Colonic mucosa (tissue), 4 donors: ENCODE measurements around the gene NUBPL. TPM values are rescaled to one million over a fixed set of nuclear protein-coding genes. Genes with fewer than 3 reads are reported as not detected.

Experiments
- DNase-seq: peaks from one replicate; pipeline ENCODE4 v3.0.0-alpha.2; 2020
- H3K27ac ChIP-seq: fragments of 200-600 bp; one replicate; pipeline ENCODE4 v1.8.0; 2021
- H3K27me3 ChIP-seq: fragments of 200-600 bp; one replicate; pipeline ENCODE4 v1.8.0; 2021
- H3K36me3 ChIP-seq: fragments of 200-600 bp; one replicate; pipeline ENCODE4 v1.8.0; 2021
- H3K4me1 ChIP-seq: fragments of 200-600 bp; one replicate; pipeline ENCODE4 v1.8.0; 2021; ENCODE audit warnings: mild to moderate bottlenecking
- H3K4me3 ChIP-seq: fragments of 200-600 bp; one replicate; pipeline ENCODE4 v1.8.0; 2021
- H3K9ac ChIP-seq, 2 donors: one replicate each; pipeline ENCODE4 v1.7.0; 2013; ENCODE audit warnings: control low read depth in 2 of 2, low read depth in 2 of 2, low read length in 2 of 2
- H3K9me3 ChIP-seq: fragments of 200-600 bp; one replicate; pipeline ENCODE4 v1.8.0; 2021
- intact Hi-C: fragments of 100-400 bp; cut with DNase I; formaldehyde crosslinking; loops from one replicate; pipeline ENCODE4 v1.14.1; 2022
- total RNA-seq, 2 donors: library from RNA; stranded (reverse); fragmentation: NEBNext Ultra II Directional in 1 of 2; extraction: Animal tissue kit (Norgen Biotek cat#: 25700) in 1 of 2; gene quantifications; one replicate each; pipeline ENCODE4 v1.2.1, GENCODE V29; 2021
- TF ChIP-seq, protein P1 (sequence below): fragments of 200-600 bp; IDR thresholded peaks from one replicate; pipeline ENCODE4 v1.8.0; 2022; ENCODE audit warnings: antibody characterized with exemption, mild to moderate bottlenecking
- donor health status: healthy.
- donor health status: DM: no; HTN: no; CAD: no.
- donor health status: DM: no; HTN: no; CAD: no.

The NUBPL gene
- total RNA-seq, 2 donors from 2014 or later = 13.3 to 14.0 TPM

- Histone ChIP-seq H3K36me3 (no peaks in the 10 kb centered on the region), H3K27me3 (no peaks in the 10 kb centered on the region), H3K4me3 (no peak overlapping the region), H3K4me1 (no peaks in the 10 kb centered on the region), H3K9ac (no peak overlapping the region), H3K27ac (no peak overlapping the region), H3K9me3 (no peaks in the 10 kb centered on the region)
- TF ChIP-seq, protein P1, sequence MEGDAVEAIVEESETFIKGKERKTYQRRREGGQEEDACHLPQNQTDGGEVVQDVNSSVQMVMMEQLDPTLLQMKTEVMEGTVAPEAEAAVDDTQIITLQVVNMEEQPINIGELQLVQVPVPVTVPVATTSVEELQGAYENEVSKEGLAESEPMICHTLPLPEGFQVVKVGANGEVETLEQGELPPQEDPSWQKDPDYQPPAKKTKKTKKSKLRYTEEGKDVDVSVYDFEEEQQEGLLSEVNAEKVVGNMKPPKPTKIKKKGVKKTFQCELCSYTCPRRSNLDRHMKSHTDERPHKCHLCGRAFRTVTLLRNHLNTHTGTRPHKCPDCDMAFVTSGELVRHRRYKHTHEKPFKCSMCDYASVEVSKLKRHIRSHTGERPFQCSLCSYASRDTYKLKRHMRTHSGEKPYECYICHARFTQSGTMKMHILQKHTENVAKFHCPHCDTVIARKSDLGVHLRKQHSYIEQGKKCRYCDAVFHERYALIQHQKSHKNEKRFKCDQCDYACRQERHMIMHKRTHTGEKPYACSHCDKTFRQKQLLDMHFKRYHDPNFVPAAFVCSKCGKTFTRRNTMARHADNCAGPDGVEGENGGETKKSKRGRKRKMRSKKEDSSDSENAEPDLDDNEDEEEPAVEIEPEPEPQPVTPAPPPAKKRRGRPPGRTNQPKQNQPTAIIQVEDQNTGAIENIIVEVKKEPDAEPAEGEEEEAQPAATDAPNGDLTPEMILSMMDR = no peak
- intact Hi-C loops = no loop called here
- DNase-seq = no peak
Observed at GRCh38 chr14:31827325-31827724, 266.1 kb downstream of the NUBPL start.

DNA sequence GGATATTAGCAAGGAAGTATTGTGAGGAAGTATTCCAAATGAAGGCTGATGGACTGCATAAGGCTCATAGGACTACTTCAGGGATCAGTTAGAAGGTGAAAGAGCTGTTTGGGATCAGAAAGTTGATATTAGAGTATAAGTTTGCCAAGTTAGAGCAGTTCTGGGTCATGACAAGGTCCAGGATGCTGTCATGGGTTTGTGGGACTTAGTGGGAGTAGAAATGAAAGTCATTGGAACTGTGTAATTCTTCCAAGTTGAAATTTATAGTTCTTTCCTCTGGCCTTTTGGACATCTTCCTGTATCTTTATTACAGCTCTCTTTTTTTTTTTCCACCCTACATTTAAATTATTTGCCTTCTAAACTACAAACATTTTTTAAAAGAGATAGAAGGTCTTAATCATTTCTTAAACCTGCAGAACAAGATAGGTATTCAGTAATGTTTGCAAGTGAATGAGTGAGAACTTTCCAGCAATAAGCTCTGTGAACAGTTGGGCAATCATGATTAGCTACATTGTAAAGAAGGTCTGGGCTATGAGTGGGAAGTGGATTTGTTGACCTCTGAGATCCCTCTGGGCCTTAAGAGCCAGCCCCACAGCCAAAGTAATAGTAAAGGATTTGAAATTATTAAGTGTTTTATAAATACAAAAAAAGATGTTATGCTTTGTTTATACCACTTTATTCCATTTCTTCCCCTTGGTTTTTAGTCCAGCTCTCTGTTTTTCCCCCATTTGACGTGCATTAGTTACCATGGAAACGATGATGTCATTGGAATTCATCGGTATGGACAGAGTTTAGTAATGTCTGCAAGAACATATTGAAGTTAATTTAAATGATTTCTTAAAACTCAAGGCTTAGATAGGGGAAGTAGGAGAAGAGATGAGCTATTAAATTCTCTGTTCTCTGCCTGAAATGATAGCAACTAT is 268.0 kb downstream of the NUBPL start:
- intact Hi-C loops = no loop called here
- Histone ChIP-seq H3K4me3 (no peak overlapping the region), H3K4me1 (no peaks in the 10 kb centered on the region), H3K27me3 (no peaks in the 10 kb centered on the region), H3K36me3 (no peaks in the 10 kb centered on the region), H3K27ac (no peak overlapping the region), H3K9ac (no peak overlapping the region), H3K9me3 (no peaks in the 10 kb centered on the region)
- DNase-seq = no peak
- TF ChIP-seq, protein P1 = no peak

GRCh38 chr14:31834616-31835015 is 273.4 kb downstream of the NUBPL start:
- TF ChIP-seq, protein P1 = no peak
- H3K27ac ChIP-seq = no peak overlapping the region
- H3K9me3 ChIP-seq = no peaks in the 10 kb centered on the region
- no peak overlapping the region for H3K4me3 ChIP-seq
- no peaks in the 10 kb centered on the region for H3K36me3 ChIP-seq
- intact Hi-C loops = no loop called here
- no peaks in the 10 kb centered on the region for H3K4me1 ChIP-seq
- no peak overlapping the region for H3K9ac ChIP-seq
- DNase-seq = no peak
- H3K27me3 ChIP-seq = no peaks in the 10 kb centered on the region

DNA sequence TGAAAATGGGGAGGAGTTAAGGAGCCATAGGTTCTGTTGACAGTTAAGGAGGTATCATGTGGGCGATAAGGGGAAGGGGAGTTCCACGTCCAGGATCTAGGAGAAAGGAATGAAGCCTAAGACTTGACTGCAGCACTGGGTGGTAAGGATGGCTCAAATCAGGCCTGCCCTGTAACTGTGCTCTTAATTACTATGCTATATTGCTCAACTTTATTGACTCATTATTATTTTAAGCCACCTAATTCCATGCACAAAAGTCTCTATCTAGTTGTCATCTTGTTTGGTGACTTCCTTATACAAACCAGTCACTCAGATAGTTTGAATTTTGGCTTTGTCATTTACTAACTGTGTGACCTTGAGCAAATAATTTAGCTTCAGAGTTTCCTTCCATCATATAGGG is 273.8 kb downstream of the NUBPL start:
- Histone ChIP-seq H3K4me1 (no peaks in the 10 kb centered on the region), H3K36me3 (no peaks in the 10 kb centered on the region), H3K27me3 (no peaks in the 10 kb centered on the region), H3K9me3 (no peaks in the 10 kb centered on the region), H3K9ac (no peak overlapping the region), H3K4me3 (no peak overlapping the region), H3K27ac (no peak overlapping the region)
- intact Hi-C loops = no loop called here
- TF ChIP-seq, protein P1 = no peak
- DNase-seq = no peak

DNA sequence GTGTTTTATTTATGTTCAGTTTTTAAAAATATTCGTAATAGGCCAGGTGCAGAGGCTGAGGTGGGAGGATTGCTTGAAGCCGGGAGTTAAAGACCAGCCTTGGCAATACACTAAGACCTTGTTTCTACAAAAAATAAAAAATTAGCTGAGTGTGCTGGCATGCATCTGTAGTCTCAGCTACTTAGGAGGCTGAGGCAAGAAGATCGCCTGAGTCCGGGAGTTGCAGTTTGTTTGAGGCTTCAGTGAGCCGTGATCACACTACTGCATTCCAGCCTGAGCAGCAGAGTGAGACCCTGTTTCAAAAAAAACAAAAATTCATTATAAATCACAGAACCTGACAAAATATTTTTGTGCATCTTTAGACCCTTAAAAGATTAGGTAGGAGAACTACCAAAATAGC is 275.8 kb downstream of the NUBPL start:
- Histone ChIP-seq H3K9ac (no peak overlapping the region), H3K36me3 (no peaks in the 10 kb centered on the region), H3K27ac (no peak overlapping the region), H3K4me1 (no peaks in the 10 kb centered on the region), H3K4me3 (no peak overlapping the region), H3K27me3 (no peaks in the 10 kb centered on the region), H3K9me3 (no peaks in the 10 kb centered on the region)
- TF ChIP-seq, protein P1 = no peak
- intact Hi-C loops = no loop called here
- DNase-seq = no peak
